Measurements from ENCODE around the gene KRTAP6-3.

- TF ChIP-seq CTCF (IDR thresholded peaks at IDR 0.05; ENCODE audit: extremely low read depth in 1 of 2, insufficient read depth in 1 of 2, low read depth in 1 of 2, low read length in 2 of 2) (no peak), POLR2AphosphoS5 (IDR thresholded peaks at IDR 0.05; ENCODE audit: insufficient read depth, low read depth, low read length) (no peak), POLR2A (IDR thresholded peaks at IDR 0.05; ENCODE audit: low read depth, low read length) (no peak)
Observed at GRCh38 chr21:30625449-30626165, 33.4 kb downstream of the KRTAP6-3 start.

Data from endothelial cell of umbilical vein (primary cell).